HG03159 (cell line): ENCODE data around the gene SNX22.
"Not testable (repeated sequence)": the region's sequence is repeated elsewhere in the genome, so short reads cannot be mapped to it uniquely, and the experiment has no call there.

Experiments used
- ATAC-seq: cut with Tn5 transposase; IDR thresholded peaks from one replicate; pipeline ENCODE4 v1.9.1; 2021; ENCODE audit warnings: mild to moderate bottlenecking, moderate library complexity; ENCODE audit not compliant: unreplicated experiment

The SNX22 gene

GRCh38 chr15:64151727-64152506 lies at the start of gene SNX22:
TSS of gene SNX22 (plus strand) at chr15:64151731. CDS start at chr15:64151776, 45 bp downstream.
- ATAC-seq = no peak

- no peak for ATAC-seq
These were observed 49.0 kb upstream of the SNX22 start for GRCh38 chr15:64102497-64102896.

GRCh38 chr15:64105113-64105704 lies 46.3 kb upstream of the SNX22 start:
- no peak for ATAC-seq

- no peak for ATAC-seq
These were observed 44.2 kb upstream of the SNX22 start for GRCh38 chr15:64107337-64107736.

- not testable (repeated sequence) for ATAC-seq
These were observed 41.3 kb upstream of the SNX22 start for GRCh38 chr15:64110108-64110701.

GRCh38 chr15:64110950-64111678 lies 40.4 kb upstream of the SNX22 start:
- no peak for ATAC-seq

GRCh38 chr15:64111679-64112050 lies 39.9 kb upstream of the SNX22 start:
- ATAC-seq = no peak

GRCh38 chr15:64112073-64112772 lies 39.3 kb upstream of the SNX22 start:
- ATAC-seq = no peak

GRCh38 chr15:64112904-64113303 lies 38.6 kb upstream of the SNX22 start:
- ATAC-seq = no peak

- no peak for ATAC-seq
These were observed 33.6 kb upstream of the SNX22 start for GRCh38 chr15:64117759-64118487.

- not testable (repeated sequence) for ATAC-seq
These were observed 31.2 kb upstream of the SNX22 start for GRCh38 chr15:64120322-64120721.

- ATAC-seq = no peak
These were observed 29.9 kb upstream of the SNX22 start for GRCh38 chr15:64121614-64122013.

- ATAC-seq = no peak
These were observed 29.1 kb upstream of the SNX22 start for GRCh38 chr15:64122444-64122843.

- ATAC-seq = no peak
These were observed 28.6 kb upstream of the SNX22 start for GRCh38 chr15:64122936-64123351.

GRCh38 chr15:64125978-64126377 lies 25.6 kb upstream of the SNX22 start:
- ATAC-seq = no peak

GRCh38 chr15:64127521-64128270 lies 23.8 kb upstream of the SNX22 start:
- no peak for ATAC-seq

GRCh38 chr15:64130159-64130558 lies 21.4 kb upstream of the SNX22 start:
- ATAC-seq = no peak

GRCh38 chr15:64131547-64131946 lies 20.0 kb upstream of the SNX22 start:
- no peak for ATAC-seq

GRCh38 chr15:64132217-64132616 lies 19.3 kb upstream of the SNX22 start:
- ATAC-seq = no peak
